SK-N-SH (cell line): Measurements from ENCODE around the gene TXNL4B. TPM values are rescaled to one million over a fixed set of nuclear protein-coding genes. Genes with fewer than 3 reads are reported as not detected.

Source experiments
- CTCF ChIA-PET: fragments of 300-600, 350-600 bp; formaldehyde crosslinking; extraction: SDS; loops from one replicate; lab custom pipeline; 2021; lab: Yijun Ruan, JAX
- POLR2A ChIA-PET: fragments of 350-600 bp; sonication (Branson Sonifier 250); formaldehyde crosslinking; extraction: SDS; loops from one replicate; lab custom pipeline; 2020; ENCODE audit warnings: antibody characterized with exemption, inconsistent platforms; lab: Yijun Ruan, JAX
- DNase-seq: peaks from one replicate; pipeline ENCODE4 v3.0.0; 2012
- H2AFZ ChIP-seq: fragments of 200-600 bp; sonication (generic); 2 replicates; pipeline ENCODE4 v1.8.1; 2016; ENCODE audit warnings: antibody characterized with exemption, mild to moderate bottlenecking, low read depth
- H3F3A ChIP-seq: fragments of 200-600 bp; sonication (generic); replicated peaks from 2 replicates; pipeline ENCODE3; 2016; ENCODE audit warnings: antibody characterized with exemption, mild to moderate bottlenecking; ENCODE audit not compliant: insufficient read depth
- H3K27ac ChIP-seq, 2 experiments: fragments of 200-500 bp in 1 of 2; fragments of 200-600 bp in 1 of 2; sonication (Bioruptor generic) in 1 of 2; sonication (generic), shearing (Covaris generic) in 1 of 2; 2 replicates each; pipeline versions ENCODE4 v1.5.1 to v1.6.1; 2014 to 2016; ENCODE audit warnings: low read depth in 2 of 2, inconsistent platforms in 1 of 2, low read length in 1 of 2, mild to moderate bottlenecking in 1 of 2, mixed read lengths in 1 of 2
- H3K27me3 ChIP-seq: fragments of 200-600 bp; sonication (generic), shearing (Covaris generic); 2 replicates; pipeline ENCODE4 v1.6.1; 2016; ENCODE audit warnings: mixed run types; ENCODE audit not compliant: insufficient read depth
- H3K36me3 ChIP-seq, 2 experiments: fragments of 200-500 bp in 1 of 2; fragments of 200-600 bp in 1 of 2; sonication (Bioruptor generic) in 1 of 2; sonication (generic) in 1 of 2; replicated peaks in 1 of 2; 2 replicates each; pipeline versions ENCODE3 to v1.5.1; 2014 to 2016; ENCODE audit warnings: low read length in 1 of 2, mild to moderate bottlenecking in 1 of 2; ENCODE audit not compliant: insufficient read depth in 2 of 2, control insufficient read depth in 1 of 2
- H3K4me1 ChIP-seq, 2 experiments: fragments of 200-500 bp in 1 of 2; fragments of 200-600 bp in 1 of 2; sonication (Bioruptor generic) in 1 of 2; sonication (generic), shearing (Covaris generic) in 1 of 2; 2 replicates each; pipeline versions ENCODE4 v1.5.1 to v1.6.1; 2014 to 2016; ENCODE audit warnings: low read depth in 1 of 2, low read length in 1 of 2, mixed run types in 1 of 2; ENCODE audit not compliant: insufficient read depth in 2 of 2, control insufficient read depth in 1 of 2
- H3K4me2 ChIP-seq: fragments of 200-600 bp; sonication (generic), shearing (Covaris generic); 2 replicates; pipeline ENCODE4 v1.6.1; 2017; ENCODE audit warnings: mixed run types
- H3K4me3 ChIP-seq, 2 experiments: fragments of 200-500 bp in 1 of 2; fragments of 200-600 bp in 1 of 2; sonication (Bioruptor generic) in 1 of 2; sonication (generic), shearing (Covaris generic) in 1 of 2; 2 replicates each; pipeline versions ENCODE4 v1.5.1 to v1.8.1; 2014 to 2016; ENCODE audit warnings: low read depth in 2 of 2, inconsistent platforms in 1 of 2, low read length in 1 of 2, mild to moderate bottlenecking in 1 of 2, mixed read lengths in 1 of 2, moderate library complexity in 1 of 2
- H3K79me2 ChIP-seq: fragments of 200-600 bp; sonication (generic); 2 replicates; pipeline ENCODE4 v1.8.1; 2017; ENCODE audit warnings: mild to moderate bottlenecking; ENCODE audit not compliant: insufficient read depth
- H3K9ac ChIP-seq: fragments of 200-600 bp; sonication (generic); 2 replicates; pipeline ENCODE4 v1.6.1; 2017; ENCODE audit warnings: mixed run types
- H3K9me2 ChIP-seq: fragments of 200-600 bp; sonication (generic); 2 replicates; pipeline ENCODE4 v1.6.1; 2017; ENCODE audit warnings: mixed run types
- H3K9me3 ChIP-seq: fragments of 200-600 bp; sonication (generic); 2 replicates; pipeline ENCODE4 v1.6.1; 2017; ENCODE audit warnings: mixed run types, mild to moderate bottlenecking, moderate library complexity
- H4K20me1 ChIP-seq: fragments of 200-600 bp; sonication (generic); 2 replicates; pipeline ENCODE4 v1.6.1; 2017; ENCODE audit warnings: mild to moderate bottlenecking, mixed run types; ENCODE audit not compliant: insufficient read depth
- CTCF ChIP-seq: fragments of 200-600 bp; sonication (generic); IDR thresholded peaks from 2 replicates; pipeline ENCODE4 v1.6.1; 2017; ENCODE audit warnings: antibody characterized with exemption, mild to moderate bottlenecking, moderate library complexity
- ELF1 ChIP-seq: IDR thresholded peaks from 2 replicates; pipeline ENCODE4 v1.4.0; 2012
- EZH2phosphoT487 ChIP-seq: fragments of 200-600 bp; sonication (generic); IDR thresholded peaks from 2 replicates; pipeline ENCODE4 v1.6.1; 2017; ENCODE audit warnings: low read depth, mixed run types, mild to moderate bottlenecking, antibody characterized with exemption, moderate library complexity, borderline replicate concordance
- FOSL2 ChIP-seq: IDR thresholded peaks from 2 replicates; pipeline ENCODE4 v1.4.0; 2012; ENCODE audit warnings: low read depth, mild to moderate bottlenecking, moderate library complexity, borderline replicate concordance
- FOXM1 ChIP-seq: IDR thresholded peaks from 2 replicates; pipeline ENCODE4 v1.4.0; 2012; ENCODE audit warnings: low read depth, mild to moderate bottlenecking
- GATA2 ChIP-seq: sonication (generic); formaldehyde crosslinking; IDR thresholded peaks from 2 replicates; pipeline ENCODE4 v1.5.0; 2020; ENCODE audit warnings: mild to moderate bottlenecking, missing genetic modification reagents
- PBX3 ChIP-seq: IDR thresholded peaks from 2 replicates; pipeline ENCODE4; 2012
- RCOR1 ChIP-seq: fragments of 150-350 bp; IDR thresholded peaks from 2 replicates; pipeline ENCODE4 v1.6.1; 2017; ENCODE audit warnings: antibody characterized with exemption, low read length
- REST ChIP-seq: IDR thresholded peaks from 2 replicates; pipeline ENCODE4 v1.6.1; 2012; ENCODE audit warnings: mild to moderate bottlenecking, low read depth, low read length, moderate library complexity
- RXRA ChIP-seq: IDR thresholded peaks from 2 replicates; pipeline ENCODE4 v1.4.0; 2012; ENCODE audit warnings: low read depth, mild to moderate bottlenecking, borderline replicate concordance
- SMC3 ChIP-seq: IDR thresholded peaks from 2 replicates; pipeline ENCODE4 v1.6.1; 2012; ENCODE audit warnings: low read depth, low read length, improper control_type of control experiment
- TAF1 ChIP-seq: IDR thresholded peaks from 2 replicates; pipeline ENCODE4 v1.6.1; 2012; ENCODE audit warnings: low read depth, mild to moderate bottlenecking, low read length, moderate library complexity, borderline replicate concordance
- ZBTB33 ChIP-seq: IDR thresholded peaks from 2 replicates; pipeline ENCODE4 v1.4.0; 2012; ENCODE audit warnings: low read depth, borderline replicate concordance
- WGBS: methylation state at CpG from one replicate; pipeline ENCODE4 v1.1.6; 2017; ENCODE audit warnings: low lambda C conversion rate; 5-methylcytosine and 5-hydroxymethylcytosine counted together
- polyA plus RNA-seq, 3 experiments: library from polyadenylated mRNA; depleted of rRNA; stranded (reverse); fragments of >200 nt; gene quantifications; 2 replicates each; pipeline ENCODE4 v1.2.3, GENCODE V29; 2012

The TXNL4B gene
- polyA plus RNA-seq, 1 of the 3 experiments (the other 2 are of a cell fraction) = 8.9 TPM

- WGBS = 86% methylated on average over 2 of the region's 3 CpGs
- DNase-seq = no peak
- CTCF ChIA-PET = interaction anchor here (0.6 to 4.0 kb wide), 36 partner anchors 10 to 1859 kb away, joined by 3 to 57 read pairs (median 6); partner anchors contain the start of gene PMFBP1
These were observed 30.7 kb upstream of the TXNL4B start for GRCh38 chr16:72124148-72124547.

More at GRCh38 chr16:72124148-72124547, 30.7 kb upstream of the TXNL4B start:
- Histone ChIP-seq H3K9me2 (no peaks in the 10 kb centered on the region), H2AFZ (no peak overlapping the region), H3K79me2 (no peaks in the 10 kb centered on the region), H3K9ac (no peak overlapping the region), H3K4me3 (no peak overlapping the region), H3F3A (no peaks in the 10 kb centered on the region), H3K36me3 (no peaks in the 10 kb centered on the region), H3K27ac (no peak overlapping the region), H3K4me1 (peaks cover 0 to 7% of the 10 kb centered on the region in 2 experiments; a peak in 1 of 4 replicates), H3K4me2 (no peak overlapping the region), H4K20me1 (no peaks in the 10 kb centered on the region), H3K27me3 (no peaks in the 10 kb centered on the region), H3K9me3 (no peaks in the 10 kb centered on the region)
- TF ChIP-seq ELF1 (no peak), SMC3 (no peak), ZBTB33 (no peak), FOXM1 (no peak), CTCF (no peak), GATA2 (CRISPR knock-in tag) (no peak), EZH2phosphoT487 (no peak), TAF1 (no peak), RCOR1 (no peak), FOSL2 (no peak), RXRA (no peak), PBX3 (no peak), REST (no peak)
- POLR2A ChIA-PET = no interaction called here
